ENCODE data around the gene ATRN.
"Not testable (repeated sequence)": the region's sequence is repeated elsewhere in the genome, so short reads cannot be mapped to it uniquely, and the experiment has no call there.

Gene ATRN

DNA sequence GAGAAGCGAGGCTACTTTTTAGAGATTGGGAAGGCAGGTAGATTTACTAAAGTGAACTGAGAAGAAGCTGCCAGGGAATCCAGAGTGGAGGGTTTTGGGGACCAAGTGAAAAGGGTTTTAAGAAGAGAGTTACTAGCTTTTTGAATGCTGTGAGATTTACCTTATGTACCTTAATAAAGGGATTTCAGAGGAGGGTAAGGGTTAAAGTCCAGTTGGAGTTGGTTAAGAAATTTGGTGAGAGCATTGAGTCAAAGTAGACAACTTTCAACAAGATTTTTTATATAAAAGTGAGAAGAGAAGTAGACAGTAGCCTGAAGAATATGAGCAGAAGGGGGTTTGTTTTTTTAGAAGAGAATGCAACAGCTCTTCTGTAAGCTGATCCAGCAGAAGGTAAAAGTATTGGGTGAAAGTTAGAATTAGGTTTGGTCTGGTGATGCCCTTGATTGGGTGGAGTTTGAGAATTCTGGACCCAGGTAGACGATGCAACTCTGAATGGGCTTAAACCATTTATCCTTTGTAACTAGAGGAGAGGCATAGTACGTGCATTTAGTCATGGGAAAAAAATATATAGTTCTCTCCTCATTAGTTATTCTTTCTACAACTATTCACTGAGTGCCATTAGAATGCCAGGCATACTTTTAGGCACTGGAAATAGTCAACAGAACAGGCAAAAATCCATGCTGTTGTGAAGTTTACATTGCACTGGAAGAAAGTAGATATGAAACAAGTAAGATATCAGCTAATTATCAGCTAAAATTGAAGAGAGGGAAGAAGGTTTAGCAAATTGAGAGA is 44.8 kb downstream of the ATRN start:
- no peak for DNase-seq (ENCODE audit: extremely low read depth, low read depth)
- TF ChIP-seq, protein P1, sequence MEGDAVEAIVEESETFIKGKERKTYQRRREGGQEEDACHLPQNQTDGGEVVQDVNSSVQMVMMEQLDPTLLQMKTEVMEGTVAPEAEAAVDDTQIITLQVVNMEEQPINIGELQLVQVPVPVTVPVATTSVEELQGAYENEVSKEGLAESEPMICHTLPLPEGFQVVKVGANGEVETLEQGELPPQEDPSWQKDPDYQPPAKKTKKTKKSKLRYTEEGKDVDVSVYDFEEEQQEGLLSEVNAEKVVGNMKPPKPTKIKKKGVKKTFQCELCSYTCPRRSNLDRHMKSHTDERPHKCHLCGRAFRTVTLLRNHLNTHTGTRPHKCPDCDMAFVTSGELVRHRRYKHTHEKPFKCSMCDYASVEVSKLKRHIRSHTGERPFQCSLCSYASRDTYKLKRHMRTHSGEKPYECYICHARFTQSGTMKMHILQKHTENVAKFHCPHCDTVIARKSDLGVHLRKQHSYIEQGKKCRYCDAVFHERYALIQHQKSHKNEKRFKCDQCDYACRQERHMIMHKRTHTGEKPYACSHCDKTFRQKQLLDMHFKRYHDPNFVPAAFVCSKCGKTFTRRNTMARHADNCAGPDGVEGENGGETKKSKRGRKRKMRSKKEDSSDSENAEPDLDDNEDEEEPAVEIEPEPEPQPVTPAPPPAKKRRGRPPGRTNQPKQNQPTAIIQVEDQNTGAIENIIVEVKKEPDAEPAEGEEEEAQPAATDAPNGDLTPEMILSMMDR (IDR thresholded peaks at IDR 0.05; ENCODE audit: low read depth, low read length) = no peak

DNA sequence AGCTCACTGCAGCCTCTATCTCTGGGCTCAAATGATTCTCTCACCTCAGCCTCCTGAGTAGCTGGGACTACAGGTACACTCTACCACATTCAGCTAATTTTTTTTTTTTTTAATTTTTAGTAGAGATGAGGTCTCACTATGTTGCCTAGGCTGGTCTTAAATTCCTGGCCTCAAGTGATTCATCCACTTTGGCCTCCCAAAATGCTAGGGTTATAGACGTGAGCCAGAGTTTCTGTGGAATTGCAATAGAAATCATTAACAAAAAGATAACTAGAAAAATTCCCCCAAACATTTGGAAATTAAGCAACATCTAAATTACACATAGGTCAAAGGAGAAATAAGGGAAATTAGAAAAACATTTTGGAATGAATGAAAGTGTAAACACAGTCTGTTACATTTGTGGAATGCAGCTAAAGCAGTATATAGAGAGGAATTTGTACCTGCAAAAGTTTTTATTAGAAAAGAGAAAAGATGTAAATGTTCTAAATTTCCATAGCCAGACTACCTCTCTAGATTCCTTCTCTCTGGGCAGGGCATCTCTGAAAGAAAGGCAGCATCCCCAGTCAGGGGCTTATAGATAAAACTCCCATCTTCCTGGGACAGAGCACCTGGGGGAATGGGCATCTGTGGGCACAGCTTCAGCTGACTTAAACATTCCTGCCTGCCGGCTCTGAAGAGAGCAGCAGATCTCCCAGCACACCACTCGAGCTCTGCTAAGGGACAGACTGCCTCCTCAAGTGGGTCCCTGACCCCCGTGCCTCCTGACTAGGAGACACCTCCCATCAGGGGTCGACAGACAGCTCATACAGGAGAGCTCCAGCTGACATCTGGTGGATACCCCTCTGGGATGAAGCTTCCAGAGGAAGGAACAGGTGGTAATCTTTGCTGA is 51.3 kb downstream of the ATRN start:
- TF ChIP-seq, protein P1 (IDR thresholded peaks at IDR 0.05; ENCODE audit: low read depth, low read length) = no peak

DNA sequence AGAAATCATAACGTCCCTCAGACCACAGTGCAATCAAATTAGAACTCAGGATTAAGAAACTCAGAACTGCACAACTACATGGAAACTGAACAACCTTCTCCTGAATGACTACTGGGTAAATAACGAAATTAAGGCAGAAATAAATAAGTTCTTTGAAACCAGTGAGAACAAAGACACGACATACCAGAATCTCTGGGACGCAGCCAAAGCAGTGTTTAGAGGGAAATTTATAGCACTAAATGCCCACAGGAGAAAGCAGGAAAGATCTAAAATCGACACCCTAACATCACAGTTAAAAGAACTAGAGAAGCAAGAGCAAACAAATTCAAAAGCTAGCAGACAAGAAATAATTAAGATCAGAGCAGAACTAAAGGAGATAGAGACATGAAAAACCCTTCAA is 53.9 kb downstream of the ATRN start:
- not testable (repeated sequence) for DNase-seq (ENCODE audit: extremely low read depth, low read depth)

More for the DNA sequence above, 51.3 kb downstream of the ATRN start:
- no peak for DNase-seq (ENCODE audit: extremely low read depth, low read depth)

DNA sequence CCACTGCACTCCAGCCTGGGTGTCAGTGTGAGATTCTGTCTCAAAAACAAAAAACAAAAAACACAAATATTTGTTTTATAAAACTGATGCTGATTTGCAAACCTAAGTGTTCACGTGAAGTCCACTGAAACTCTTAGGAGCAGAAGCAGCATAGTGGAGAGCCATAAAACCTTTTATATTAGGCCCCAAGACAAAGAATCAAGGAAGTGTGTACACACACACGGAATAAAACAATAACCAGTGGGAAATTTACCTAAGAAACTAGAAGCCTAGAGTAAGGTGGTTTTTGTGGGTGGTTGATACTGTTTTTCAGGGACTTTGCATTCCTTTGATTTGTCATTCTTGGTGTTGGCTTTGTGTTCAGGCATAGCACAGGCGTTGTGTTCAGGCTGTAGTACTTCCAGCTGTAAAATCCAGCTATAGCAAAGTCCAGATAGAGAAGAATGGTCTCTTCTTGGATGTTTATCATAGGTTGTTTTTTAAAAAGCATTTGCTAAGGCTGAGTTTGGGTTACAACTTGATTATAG is 61.3 kb downstream of the ATRN start:
- no peak for DNase-seq (ENCODE audit: extremely low read depth, low read depth)
- TF ChIP-seq, protein P1 (IDR thresholded peaks at IDR 0.05; ENCODE audit: low read depth, low read length) = no peak

DNA sequence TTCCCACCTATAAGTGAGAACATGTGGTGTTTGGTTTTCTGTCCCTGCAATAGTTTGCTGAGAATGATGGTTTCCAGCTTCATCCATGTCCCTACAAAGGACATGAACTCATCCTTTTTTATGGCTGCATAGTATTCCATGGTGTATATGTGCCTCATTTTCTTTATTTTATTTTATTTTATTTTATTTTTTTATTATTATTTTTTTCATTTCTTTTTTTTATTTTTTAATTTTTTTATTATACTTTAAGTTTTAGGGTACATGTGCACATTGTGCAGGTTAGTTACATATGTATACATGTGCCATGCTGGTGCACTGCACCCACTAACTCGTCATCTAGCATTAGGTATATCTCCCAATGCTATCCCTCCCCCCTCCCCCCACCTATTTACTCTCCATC is 66.9 kb downstream of the ATRN start:
- not testable (repeated sequence) for DNase-seq (ENCODE audit: extremely low read depth, low read depth)

DNA sequence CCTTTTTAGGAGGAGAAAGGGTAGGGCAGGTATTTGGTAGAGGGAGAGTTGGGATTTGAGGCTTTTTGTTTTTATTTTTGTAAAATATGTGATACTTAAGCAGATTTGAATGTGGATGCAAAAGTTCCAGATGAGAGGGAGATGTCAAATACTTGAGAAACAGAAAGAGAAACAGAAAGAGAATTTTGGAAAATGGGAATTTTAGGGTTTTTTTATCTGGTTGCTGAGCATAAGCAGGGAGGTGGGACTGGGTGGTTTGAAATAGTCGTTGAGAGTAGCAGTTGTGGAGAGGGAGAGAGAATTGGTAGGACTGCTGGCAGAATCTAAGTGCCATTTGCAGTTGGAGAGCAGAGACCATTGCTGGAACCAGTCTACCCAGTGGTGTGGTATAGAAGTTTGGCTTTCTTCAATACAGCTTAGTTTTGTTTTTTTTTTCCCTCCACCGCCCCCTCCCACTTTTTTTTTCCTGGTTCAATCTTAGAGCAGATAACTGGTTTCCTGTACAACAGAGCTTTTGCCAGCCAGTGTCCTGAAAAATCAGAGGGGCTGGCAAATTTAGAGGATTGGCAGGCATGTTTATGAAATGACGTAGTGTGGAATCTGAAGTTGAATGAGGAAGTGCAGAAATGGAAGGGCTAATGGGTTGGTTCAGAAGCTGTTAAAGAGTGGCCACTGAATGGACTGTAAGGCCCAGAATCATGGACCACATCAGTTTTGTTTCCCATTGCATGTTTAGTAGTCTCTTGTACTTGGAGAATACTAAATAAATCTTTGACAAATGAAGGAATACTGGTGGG is 68.7 kb downstream of the ATRN start:
- DNase-seq (ENCODE audit: extremely low read depth, low read depth) = no peak

DNA sequence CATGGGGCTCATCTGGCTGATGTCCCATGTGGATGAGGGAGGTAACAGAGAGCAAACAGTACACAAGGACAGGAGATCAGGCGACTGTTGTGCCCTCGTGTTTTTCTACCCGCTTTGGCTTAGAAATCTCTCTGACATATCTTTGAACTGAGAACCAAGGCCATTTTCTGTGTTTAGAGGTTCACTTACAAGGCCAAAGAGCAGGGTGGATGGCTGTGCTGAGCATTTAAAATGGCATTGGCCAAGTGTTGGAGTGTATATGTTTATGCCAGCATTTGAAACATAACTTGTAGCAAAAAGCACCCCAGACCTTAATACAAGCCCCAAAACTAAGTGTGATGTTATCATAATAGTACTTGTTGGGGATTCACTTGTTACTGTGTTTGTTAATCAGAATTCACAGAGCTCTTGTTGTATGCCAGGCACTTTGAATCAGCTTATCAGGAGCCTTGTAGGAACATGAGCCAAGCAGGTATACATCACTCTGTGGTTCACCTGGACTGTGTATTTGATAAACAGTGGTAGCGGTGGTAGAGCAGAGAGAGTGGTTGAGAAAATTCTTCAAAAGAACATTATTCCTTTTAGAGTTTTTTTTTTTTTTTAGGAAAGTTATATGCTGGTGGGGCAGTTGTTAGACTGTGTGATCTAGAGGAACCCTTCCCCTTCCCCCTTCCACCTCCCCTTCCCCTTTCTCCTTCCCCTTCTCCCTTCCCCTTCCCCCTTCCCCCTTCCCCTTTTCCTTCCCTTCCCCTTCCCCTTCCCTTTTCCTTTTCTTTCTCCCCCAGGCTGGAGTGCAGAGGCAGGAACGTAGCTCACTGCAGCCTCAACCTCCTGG is 71.3 kb downstream of the ATRN start:
- no peak for DNase-seq (ENCODE audit: extremely low read depth, low read depth)
- TF ChIP-seq, protein P1 (IDR thresholded peaks at IDR 0.05; ENCODE audit: low read depth, low read length) = no peak

More for the DNA sequence above, 68.7 kb downstream of the ATRN start:
- TF ChIP-seq, protein P1 (IDR thresholded peaks at IDR 0.05; ENCODE audit: low read depth, low read length) = no peak
